Naive thymus-derived CD4-positive, alpha-beta T cell (primary cell): ENCODE results near the gene IRGC. TPM values are rescaled to one million over a fixed set of nuclear protein-coding genes. Genes with fewer than 3 reads are reported as not detected.

ENCODE experiments used
- ATAC-seq: fragments of 150-1000 bp; cut with Tn5 transposase; 2 replicates; pipeline ENCODE4 v1.10.0; 2021; ENCODE audit warnings: mild to moderate bottlenecking, moderate library complexity
- CTCF ChIA-PET: fragments of 350-600 bp; sonication (Branson Sonifier 250); formaldehyde crosslinking; loops from one replicate; lab custom pipeline; 2021; ENCODE audit warnings: antibody characterized with exemption; lab: Charles Lee
- POLR2A ChIA-PET: fragments of 350-600 bp; sonication (Branson Sonifier 250); formaldehyde crosslinking; loops from one replicate; lab custom pipeline; 2021; ENCODE audit warnings: antibody characterized with exemption, inconsistent platforms; lab: Charles Lee
- DNase-seq, 9 donors: peaks; one replicate each; pipeline versions ENCODE4 v3.0.0 to v3.0.0-alpha.2; 2020 to 2022; ENCODE audit warnings: mixed read lengths in 1 of 9
- H3K27ac ChIP-seq: one replicate; pipeline ENCODE4 v1.7.0; 2013; ENCODE audit warnings: mild to moderate bottlenecking, low read depth, low read length, moderate library complexity
- H3K27me3 ChIP-seq, 2 donors: one replicate each; pipeline ENCODE4 v1.7.0; 2013; ENCODE audit warnings: low read length in 2 of 2, mild to moderate bottlenecking in 2 of 2, moderate library complexity in 2 of 2; ENCODE audit not compliant: control insufficient read depth in 2 of 2, insufficient read depth in 2 of 2
- H3K36me3 ChIP-seq, 3 experiments: 1 replicate in 2 of 3; 2 replicates in 1 of 3; pipeline ENCODE4 v1.7.0; 2013; ENCODE audit warnings: low read length in 3 of 3, mild to moderate bottlenecking in 3 of 3, moderate library complexity in 1 of 3; ENCODE audit not compliant: insufficient read depth in 3 of 3, control insufficient read depth in 2 of 3
- H3K4me1 ChIP-seq, 2 donors: one replicate each; pipeline ENCODE4 v1.7.0; 2013; ENCODE audit warnings: low read length in 2 of 2, mild to moderate bottlenecking in 2 of 2, moderate library complexity in 1 of 2; ENCODE audit not compliant: control insufficient read depth in 2 of 2, insufficient read depth in 2 of 2
- H3K4me3 ChIP-seq: 2 replicates; pipeline ENCODE4 v1.7.0; 2013; ENCODE audit warnings: mild to moderate bottlenecking, low read length
- H3K9me3 ChIP-seq, 3 experiments: 1 replicate in 2 of 3; 2 replicates in 1 of 3; pipeline ENCODE4 v1.7.0; 2013; ENCODE audit warnings: low read length in 3 of 3; ENCODE audit not compliant: control insufficient read depth in 2 of 3
- H3K27ac Mint-ChIP-seq, 9 donors: one replicate each; pipeline ENCODE4 v1.8.0; 2020 to 2022; ENCODE audit warnings: mixed read lengths in 9 of 9, mild to moderate bottlenecking in 8 of 9, moderate library complexity in 5 of 9, inconsistent platforms in 2 of 9
- H3K27me3 Mint-ChIP-seq, 5 donors: one replicate each; pipeline ENCODE4 v1.8.0; 2021 to 2022; ENCODE audit warnings: mixed read lengths in 5 of 5, mild to moderate bottlenecking in 1 of 5
- H3K36me3 Mint-ChIP-seq, 5 donors: one replicate each; pipeline ENCODE4 v1.8.0; 2020 to 2022; ENCODE audit warnings: mixed read lengths in 5 of 5, mild to moderate bottlenecking in 3 of 5, inconsistent platforms in 1 of 5
- H3K4me1 Mint-ChIP-seq, 7 donors: one replicate each; pipeline ENCODE4 v1.8.0; 2020 to 2022; ENCODE audit warnings: mixed read lengths in 7 of 7, mild to moderate bottlenecking in 3 of 7, inconsistent platforms in 1 of 7
- H3K4me3 Mint-ChIP-seq, 10 donors: one replicate each; pipeline ENCODE4 v1.8.0; 2020 to 2022; ENCODE audit warnings: mild to moderate bottlenecking in 10 of 10, mixed read lengths in 10 of 10, moderate library complexity in 6 of 10, inconsistent platforms in 2 of 10
- H3K9me3 Mint-ChIP-seq, 11 donors: one replicate each; pipeline ENCODE4 v1.8.0; 2020 to 2022; ENCODE audit warnings: mixed read lengths in 11 of 11, mild to moderate bottlenecking in 4 of 11, inconsistent platforms in 1 of 11, moderate library complexity in 1 of 11
- intact Hi-C, 2 donors: fragments of 100-400 bp; cut with micrococcal nuclease; formaldehyde crosslinking; loops; one replicate each; pipeline ENCODE4 v1.15.1; 2023
- polyA plus RNA-seq, 2 donors: library from polyadenylated mRNA; unstranded; fragments of 300-500 nt; fragmentation: Illumina TruSeq; gene quantifications; one replicate each; pipeline ENCODE4 v1.2.3, GENCODE V29; 2021
- total RNA-seq, 6 experiments: library from RNA in 5 of 6; stranded (reverse) in 5 of 6; gene quantifications; 1 replicate in 5 of 6; 2 replicates in 1 of 6; pipeline ENCODE4 v1.2.3 and lab custom pipeline; 2021 to 2026

Gene IRGC
- total and polyA plus RNA-seq, 7 experiments from 2014 or later, result not detected

GRCh38 chr19:43673637-43674036 is 42.2 kb upstream of the IRGC start:
- H3K9me3 Mint-ChIP-seq, result no peaks in the 10 kb centered on the region
- H3K27ac Mint-ChIP-seq, result no peak overlapping the region
- no peak overlapping the region for H3K4me3 Mint-ChIP-seq
- Histone ChIP-seq H3K36me3 (no peaks in the 10 kb centered on the region), H3K27ac (no peak overlapping the region), H3K27me3 (no peaks in the 10 kb centered on the region), H3K9me3 (no peaks in the 10 kb centered on the region), H3K4me1 (no peaks in the 10 kb centered on the region), H3K4me3 (no peak overlapping the region)
- H3K27me3 Mint-ChIP-seq, result peaks cover 0 to 8% (median 0%) of the 10 kb centered on the region in 5 donors
- ATAC-seq (no peak), DNase-seq (no peak)
- H3K4me1 Mint-ChIP-seq, result peaks cover 11 to 23% (median 16%) of the 10 kb centered on the region in 7 donors
- ChIA-PET CTCF (interaction anchor here (0.6 kb wide), 1 partner anchor 193 kb away, joined by 4 read pairs; no protein-coding TSS in a partner anchor), POLR2A (interaction anchor here (0.6 kb wide), 1 partner anchor 17 kb away, joined by 3 read pairs; no protein-coding TSS in a partner anchor)
- H3K36me3 Mint-ChIP-seq, result no peaks in the 10 kb centered on the region
- intact Hi-C loops, result no loop called here

- Histone ChIP-seq H3K4me3 (no peak overlapping the region), H3K4me1 (no peaks in the 10 kb centered on the region), H3K27me3 (no peaks in the 10 kb centered on the region), H3K9me3 (no peaks in the 10 kb centered on the region), H3K36me3 (no peaks in the 10 kb centered on the region), H3K27ac (no peak overlapping the region)
- H3K4me3 Mint-ChIP-seq, result no peak overlapping the region
- ATAC-seq, result peak; percentile 74
- intact Hi-C loops, result no loop called here
- no peaks in the 10 kb centered on the region for H3K36me3 Mint-ChIP-seq
- POLR2A ChIA-PET, result interaction anchor here (0.6 kb wide), 1 partner anchor 16 kb away, joined by 3 read pairs; no protein-coding TSS in a partner anchor
- CTCF ChIA-PET, result no interaction called here
- no peaks in the 10 kb centered on the region for H3K9me3 Mint-ChIP-seq
- H3K27ac Mint-ChIP-seq, result no peak overlapping the region
- DNase-seq, result no peak
- peaks cover 0 to 8% (median 0%) of the 10 kb centered on the region in 5 donors for H3K27me3 Mint-ChIP-seq
- peaks cover 11 to 23% (median 16%) of the 10 kb centered on the region in 7 donors for H3K4me1 Mint-ChIP-seq
Observed at GRCh38 chr19:43674183-43674582, 41.7 kb upstream of the IRGC start.

- Mint-ChIP-seq H3K9me3 (peaks cover 0 to 1% (median 0%) of the 10 kb centered on the region in 11 donors), H3K36me3 (no peaks in the 10 kb centered on the region), H3K27ac (no peak overlapping the region), H3K27me3 (peaks cover 0 to 8% (median 0%) of the 10 kb centered on the region in 5 donors), H3K4me1 (peaks cover 11 to 23% (median 16%) of the 10 kb centered on the region in 7 donors), H3K4me3 (no peak overlapping the region)
- intact Hi-C loops, result no loop called here
- Histone ChIP-seq H3K4me1 (no peaks in the 10 kb centered on the region), H3K27me3 (no peaks in the 10 kb centered on the region), H3K9me3 (no peaks in the 10 kb centered on the region), H3K4me3 (no peak overlapping the region), H3K36me3 (no peaks in the 10 kb centered on the region), H3K27ac (no peak overlapping the region)
- POLR2A ChIA-PET, result no interaction called here
- CTCF ChIA-PET, result no interaction called here
- peak; percentile 60 for ATAC-seq
- no peak for DNase-seq
Observed at GRCh38 chr19:43674596-43674995, 41.3 kb upstream of the IRGC start.

GRCh38 chr19:43675269-43675879 is 40.5 kb upstream of the IRGC start:
- Histone ChIP-seq H3K36me3 (no peaks in the 10 kb centered on the region), H3K4me1 (no peaks in the 10 kb centered on the region), H3K27me3 (no peaks in the 10 kb centered on the region), H3K9me3 (no peaks in the 10 kb centered on the region), H3K4me3 (no peak overlapping the region), H3K27ac (no peak overlapping the region)
- H3K9me3 Mint-ChIP-seq, result peaks cover 0 to 1% (median 0%) of the 10 kb centered on the region in 11 donors
- peak overlapping the region in 1 of 10 donors; percentile 68 for H3K4me3 Mint-ChIP-seq
- peaks cover 4 to 16% (median 10%) of the 10 kb centered on the region in 7 donors for H3K4me1 Mint-ChIP-seq
- H3K27ac Mint-ChIP-seq, result peak overlapping the region in 5 of 9 donors; percentile 5 to 81 (median 44)
- POLR2A ChIA-PET, result no interaction called here
- H3K27me3 Mint-ChIP-seq, result peaks cover 0 to 5% (median 0%) of the 10 kb centered on the region in 5 donors
- no peaks in the 10 kb centered on the region for H3K36me3 Mint-ChIP-seq
- intact Hi-C loops, result no loop called here
- CTCF ChIA-PET, result no interaction called here
- ATAC-seq (no peak), DNase-seq (no peak)

- H3K27ac ChIP-seq, result no peak overlapping the region
- H3K27me3 Mint-ChIP-seq, result peaks cover 0 to 2% (median 0%) of the 10 kb centered on the region in 5 donors
- no peak for ATAC-seq
- ChIA-PET POLR2A (no interaction called here), CTCF (no interaction called here)
- no peaks in the 10 kb centered on the region for H3K36me3 ChIP-seq
- intact Hi-C loops, result no loop called here
- peaks cover 0 to 1% (median 0%) of the 10 kb centered on the region in 11 donors for H3K9me3 Mint-ChIP-seq
- H3K4me1 ChIP-seq, result no peaks in the 10 kb centered on the region
- no peaks in the 10 kb centered on the region for H3K36me3 Mint-ChIP-seq
- H3K4me3 Mint-ChIP-seq, result no peak overlapping the region
- H3K4me3 ChIP-seq, result no peak overlapping the region
- H3K4me1 Mint-ChIP-seq, result peaks cover 0 to 12% (median 7%) of the 10 kb centered on the region in 7 donors
- no peaks in the 10 kb centered on the region for H3K27me3 ChIP-seq
- no peaks in the 10 kb centered on the region for H3K9me3 ChIP-seq
- H3K27ac Mint-ChIP-seq, result peak overlapping the region in 2 of 9 donors; percentile 44 to 77
- DNase-seq, result no peak
Observed at GRCh38 chr19:43675906-43676305, 40.0 kb upstream of the IRGC start.

- Mint-ChIP-seq H3K4me1 (peaks cover 0 to 11% (median 5%) of the 10 kb centered on the region in 7 donors), H3K4me3 (no peak overlapping the region), H3K27me3 (no peaks in the 10 kb centered on the region), H3K27ac (no peak overlapping the region), H3K9me3 (peaks cover 0 to 1% (median 0%) of the 10 kb centered on the region in 11 donors), H3K36me3 (no peaks in the 10 kb centered on the region)
- no peak for ATAC-seq
- Histone ChIP-seq H3K4me3 (no peak overlapping the region), H3K36me3 (no peaks in the 10 kb centered on the region), H3K27me3 (no peaks in the 10 kb centered on the region), H3K4me1 (no peaks in the 10 kb centered on the region), H3K27ac (no peak overlapping the region), H3K9me3 (no peaks in the 10 kb centered on the region)
- CTCF ChIA-PET, result no interaction called here
- DNase-seq, result no peak
- intact Hi-C loops, result no loop called here
- POLR2A ChIA-PET, result interaction anchor here (0.6 kb wide), 1 partner anchor 9 kb away, joined by 3 read pairs; the partner anchor contains the start of gene PLAUR
Observed at GRCh38 chr19:43678512-43679261, 37.2 kb upstream of the IRGC start.
